ENCODE results near the gene PJA1. TPM values are rescaled to one million over a fixed set of nuclear protein-coding genes. Genes with fewer than 3 reads are reported as not detected.

The PJA1 gene
- total RNA-seq, 1 donor from 2014 or later: 11.3 TPM

DNA sequence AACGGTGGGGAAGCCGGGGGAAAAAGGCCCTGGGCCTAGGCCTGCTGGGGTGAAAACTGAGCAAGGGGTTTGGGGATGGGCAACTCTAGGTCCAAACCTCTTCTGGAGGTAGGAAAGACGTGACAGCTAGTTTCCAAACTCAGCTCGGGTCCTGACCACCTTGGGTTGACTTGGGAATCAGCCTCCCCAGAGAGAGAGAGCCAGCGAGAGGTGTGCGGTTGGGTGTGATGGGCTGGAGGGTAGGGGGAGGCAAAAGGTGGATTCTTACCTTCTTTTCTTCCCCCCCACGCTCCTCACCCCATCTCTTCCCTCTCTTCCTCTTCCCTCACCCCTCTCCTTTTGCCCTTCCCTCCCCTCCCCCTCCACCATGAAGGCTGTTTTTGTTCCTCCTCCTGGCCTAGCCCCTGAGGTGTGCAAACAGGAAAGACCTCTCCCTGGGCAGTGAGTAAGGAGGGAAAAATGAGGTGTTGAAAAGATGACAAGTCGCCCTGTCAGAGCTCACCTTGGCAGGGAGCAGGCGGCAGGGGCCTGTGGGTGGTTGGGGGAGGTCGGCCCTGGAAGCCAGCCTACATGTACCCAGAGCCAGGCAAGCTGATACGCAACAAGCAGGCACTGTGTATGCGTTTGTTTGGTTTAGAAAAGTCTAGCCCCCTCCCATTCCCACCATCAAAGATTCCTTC is 14.8 kb downstream of the PJA1 start:
- Mint-ChIP-seq H3K4me1 (ENCODE audit: unreplicated experiment) (no peaks in the 10 kb centered on the region), H3K4me3 (ENCODE audit: unreplicated experiment) (no peak overlapping the region), H3K36me3 (ENCODE audit: low read depth, unreplicated experiment) (no peaks in the 10 kb centered on the region), H3K9me3 (ENCODE audit: unreplicated experiment) (no peaks in the 10 kb centered on the region), H3K27me3 (ENCODE audit: unreplicated experiment) (no peaks in the 10 kb centered on the region), H3K27ac (ENCODE audit: unreplicated experiment) (no peak overlapping the region)
- TF ChIP-seq, protein P1, sequence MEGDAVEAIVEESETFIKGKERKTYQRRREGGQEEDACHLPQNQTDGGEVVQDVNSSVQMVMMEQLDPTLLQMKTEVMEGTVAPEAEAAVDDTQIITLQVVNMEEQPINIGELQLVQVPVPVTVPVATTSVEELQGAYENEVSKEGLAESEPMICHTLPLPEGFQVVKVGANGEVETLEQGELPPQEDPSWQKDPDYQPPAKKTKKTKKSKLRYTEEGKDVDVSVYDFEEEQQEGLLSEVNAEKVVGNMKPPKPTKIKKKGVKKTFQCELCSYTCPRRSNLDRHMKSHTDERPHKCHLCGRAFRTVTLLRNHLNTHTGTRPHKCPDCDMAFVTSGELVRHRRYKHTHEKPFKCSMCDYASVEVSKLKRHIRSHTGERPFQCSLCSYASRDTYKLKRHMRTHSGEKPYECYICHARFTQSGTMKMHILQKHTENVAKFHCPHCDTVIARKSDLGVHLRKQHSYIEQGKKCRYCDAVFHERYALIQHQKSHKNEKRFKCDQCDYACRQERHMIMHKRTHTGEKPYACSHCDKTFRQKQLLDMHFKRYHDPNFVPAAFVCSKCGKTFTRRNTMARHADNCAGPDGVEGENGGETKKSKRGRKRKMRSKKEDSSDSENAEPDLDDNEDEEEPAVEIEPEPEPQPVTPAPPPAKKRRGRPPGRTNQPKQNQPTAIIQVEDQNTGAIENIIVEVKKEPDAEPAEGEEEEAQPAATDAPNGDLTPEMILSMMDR (IDR thresholded peaks at IDR 0.05; ENCODE audit: unreplicated experiment): no peak
- DNase-seq (ENCODE audit: low spot score): no peak

DNA sequence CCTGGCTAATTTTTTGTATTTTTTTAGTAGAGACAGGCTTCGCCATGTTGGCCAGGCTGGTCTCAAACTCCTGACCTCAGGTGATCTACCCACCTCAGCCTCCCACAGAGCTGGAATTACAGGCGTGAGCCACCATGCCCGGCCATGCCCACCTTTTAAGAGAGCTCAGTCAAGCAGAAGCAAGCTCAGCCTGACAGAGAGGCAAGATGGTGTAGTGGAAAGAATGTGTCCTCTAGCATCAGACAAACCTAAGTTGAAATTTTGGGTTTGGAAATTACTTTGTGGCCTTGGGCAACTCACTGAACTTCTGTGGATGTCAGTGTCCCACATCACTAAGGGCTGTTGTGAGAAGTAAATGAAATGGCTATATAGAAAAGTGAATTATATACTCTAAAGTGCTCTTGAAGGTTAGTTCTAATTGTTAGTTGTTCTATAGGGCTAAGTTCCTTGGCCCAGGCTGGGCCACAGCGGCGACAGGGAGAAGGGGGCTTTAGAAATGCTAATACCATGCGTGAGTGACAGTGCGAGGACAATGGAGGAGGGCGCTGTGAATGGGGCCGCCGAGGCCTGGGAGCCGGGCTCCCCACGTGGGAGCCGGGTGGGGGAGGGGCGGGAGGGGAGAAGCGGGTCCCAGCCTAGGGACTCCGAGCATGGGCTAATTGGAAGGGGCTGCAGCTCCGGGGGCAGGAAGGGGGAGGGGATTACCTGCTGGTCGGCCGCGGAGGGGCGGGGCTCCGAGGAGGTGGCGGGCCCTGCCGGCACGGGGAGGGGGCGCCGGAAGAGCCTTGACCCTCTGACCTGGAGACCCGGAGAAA is 15.6 kb downstream of the PJA1 start:
- Mint-ChIP-seq H3K4me3 (ENCODE audit: unreplicated experiment) (no peak overlapping the region), H3K36me3 (ENCODE audit: low read depth, unreplicated experiment) (no peaks in the 10 kb centered on the region), H3K4me1 (ENCODE audit: unreplicated experiment) (no peaks in the 10 kb centered on the region), H3K27me3 (ENCODE audit: unreplicated experiment) (no peaks in the 10 kb centered on the region), H3K27ac (ENCODE audit: unreplicated experiment) (no peak overlapping the region), H3K9me3 (ENCODE audit: unreplicated experiment) (no peaks in the 10 kb centered on the region)
- DNase-seq (ENCODE audit: low spot score): no peak
- TF ChIP-seq, protein P1 (IDR thresholded peaks at IDR 0.05; ENCODE audit: unreplicated experiment): no peak

DNA sequence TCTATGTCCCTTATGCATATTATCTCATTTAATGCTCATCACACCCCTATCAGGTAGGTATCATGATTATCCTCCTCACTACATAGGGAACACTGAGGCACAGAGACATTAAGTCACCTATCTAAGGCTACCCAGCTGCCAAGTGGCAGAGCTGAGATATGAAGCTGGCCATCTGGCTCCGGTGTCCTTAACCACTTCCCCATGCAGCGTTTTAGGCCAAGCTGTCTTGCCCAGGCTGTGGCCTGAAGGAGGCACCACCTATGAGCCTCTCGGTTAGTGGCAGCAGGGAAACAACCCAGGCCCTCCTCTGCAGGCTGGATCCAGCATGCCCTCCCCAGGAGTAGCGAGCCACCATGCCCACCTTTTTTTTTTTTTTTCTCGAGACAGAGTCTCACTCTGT is 16.3 kb downstream of the PJA1 start:
- no peak overlapping the region for H3K27ac Mint-ChIP-seq (ENCODE audit: unreplicated experiment)
- H3K27me3 Mint-ChIP-seq (ENCODE audit: unreplicated experiment): no peaks in the 10 kb centered on the region
- no peaks in the 10 kb centered on the region for H3K9me3 Mint-ChIP-seq (ENCODE audit: unreplicated experiment)
- TF ChIP-seq, protein P1 (IDR thresholded peaks at IDR 0.05; ENCODE audit: unreplicated experiment): no peak
- H3K4me3 Mint-ChIP-seq (ENCODE audit: unreplicated experiment): no peak overlapping the region
- H3K36me3 Mint-ChIP-seq (ENCODE audit: low read depth, unreplicated experiment): no peaks in the 10 kb centered on the region
- no peak for DNase-seq (ENCODE audit: low spot score)
- H3K4me1 Mint-ChIP-seq (ENCODE audit: unreplicated experiment): no peaks in the 10 kb centered on the region

DNA sequence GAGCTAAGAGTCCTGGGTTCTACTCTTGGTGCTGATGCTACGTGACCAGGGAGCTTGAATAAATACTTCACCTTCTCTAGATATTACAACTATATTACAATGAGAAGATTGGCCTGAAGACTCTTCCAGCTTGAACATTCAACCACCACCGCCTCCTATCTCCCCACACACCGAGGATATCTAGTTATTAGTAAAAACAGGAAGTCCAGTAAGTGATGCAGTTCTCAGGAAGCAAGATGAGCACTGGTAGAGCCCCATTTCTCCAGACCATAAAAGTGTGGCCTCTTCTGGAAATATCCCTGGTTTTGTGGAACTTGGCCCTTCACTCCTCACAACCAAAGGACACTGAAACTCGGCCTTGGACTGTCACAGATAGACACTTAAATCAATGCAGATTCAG is 18.5 kb downstream of the PJA1 start:
- Mint-ChIP-seq H3K4me1 (ENCODE audit: unreplicated experiment) (no peaks in the 10 kb centered on the region), H3K36me3 (ENCODE audit: low read depth, unreplicated experiment) (no peaks in the 10 kb centered on the region), H3K4me3 (ENCODE audit: unreplicated experiment) (no peak overlapping the region), H3K9me3 (ENCODE audit: unreplicated experiment) (no peaks in the 10 kb centered on the region), H3K27ac (ENCODE audit: unreplicated experiment) (no peak overlapping the region), H3K27me3 (ENCODE audit: unreplicated experiment) (no peaks in the 10 kb centered on the region)
- DNase-seq (ENCODE audit: low spot score): no peak
- TF ChIP-seq, protein P1 (IDR thresholded peaks at IDR 0.05; ENCODE audit: unreplicated experiment): no peak

DNA sequence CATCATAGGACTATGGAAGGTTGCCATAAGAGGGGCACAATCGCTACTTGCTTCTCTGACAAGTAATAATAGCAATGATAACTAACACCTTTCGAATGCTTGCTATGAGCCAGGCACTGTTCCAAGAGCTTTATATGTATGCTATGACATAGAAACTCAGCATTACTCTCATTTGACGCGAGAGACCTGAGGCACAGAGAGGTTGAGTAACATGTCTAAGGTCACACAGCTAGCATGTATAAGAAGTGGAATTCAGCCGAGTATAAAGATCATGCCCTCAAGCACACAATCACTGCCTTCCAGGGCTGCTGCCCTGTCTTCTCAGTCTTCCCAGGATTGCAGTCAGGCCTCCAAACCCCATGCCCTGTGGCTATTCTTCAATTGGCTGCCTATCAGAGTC is 19.5 kb downstream of the PJA1 start:
- Mint-ChIP-seq H3K4me1 (ENCODE audit: unreplicated experiment) (no peaks in the 10 kb centered on the region), H3K36me3 (ENCODE audit: low read depth, unreplicated experiment) (no peaks in the 10 kb centered on the region), H3K27me3 (ENCODE audit: unreplicated experiment) (no peaks in the 10 kb centered on the region), H3K9me3 (ENCODE audit: unreplicated experiment) (no peaks in the 10 kb centered on the region), H3K4me3 (ENCODE audit: unreplicated experiment) (no peak overlapping the region), H3K27ac (ENCODE audit: unreplicated experiment) (no peak overlapping the region)
- TF ChIP-seq, protein P1 (IDR thresholded peaks at IDR 0.05; ENCODE audit: unreplicated experiment): no peak
- no peak for DNase-seq (ENCODE audit: low spot score)

All from endothelial cell (in vitro differentiated cells).